HEK293 (cell line): Measurements from ENCODE around the gene FASN.

Experiments
- CTCF ChIA-PET: fragments of 350-600 bp; formaldehyde crosslinking; extraction: SDS; loops from one replicate; lab custom pipeline; 2021; ENCODE audit warnings: antibody characterized with exemption; lab: Yijun Ruan, JAX
- POLR2A ChIA-PET: fragments of 300-600 bp; formaldehyde crosslinking; extraction: SDS; loops from one replicate; lab custom pipeline; 2020; ENCODE audit warnings: antibody characterized with exemption, inconsistent platforms; lab: Yijun Ruan, JAX
- H3K27ac ChIP-seq: fragments of 200-500 bp; sonication (Bioruptor generic); 2 replicates; pipeline ENCODE4 v1.5.1; 2014; ENCODE audit warnings: low read depth, low read length, control low read depth, inconsistent platforms; ENCODE audit errors: extremely low read depth
- H3K36me3 ChIP-seq, 2 experiments: fragments of 200-500 bp in 1 of 2; sonication (Bioruptor generic) in 1 of 2; 1 replicate in 1 of 2; 2 replicates in 1 of 2; pipeline ENCODE4 v1.5.1; 2014 to 2017; ENCODE audit warnings: inconsistent platforms in 2 of 2, low read length in 2 of 2; ENCODE audit not compliant: control insufficient read depth in 2 of 2, insufficient read depth in 1 of 2
- H3K4me1 ChIP-seq: fragments of 200-500 bp; sonication (Bioruptor generic); 2 replicates; pipeline ENCODE4 v1.5.1; 2014; ENCODE audit warnings: mild to moderate bottlenecking, low read length, inconsistent platforms; ENCODE audit not compliant: control insufficient read depth, insufficient read depth
- H3K4me3 ChIP-seq: 2 replicates; pipeline ENCODE4 v1.5.1; 2011; ENCODE audit warnings: low read depth, mild to moderate bottlenecking, control low read depth, low read length, moderate library complexity
- H3K9me3 ChIP-seq: fragments of 200-500 bp; sonication (Bioruptor generic); 2 replicates; pipeline ENCODE4 v1.5.1; 2014; ENCODE audit warnings: low read depth, low read length, inconsistent platforms; ENCODE audit not compliant: control insufficient read depth, insufficient read depth
- AEBP2 ChIP-seq: fragments of 450-650 bp; formaldehyde crosslinking; IDR thresholded peaks from 2 replicates; pipeline ENCODE4 v1.5.1; 2016; ENCODE audit warnings: missing biosample characterization, missing genetic modification characterization, borderline replicate concordance
- GLIS2 ChIP-seq: fragments of 450-650 bp; formaldehyde crosslinking; IDR thresholded peaks from 2 replicates; pipeline ENCODE4 v1.5.1; 2016; ENCODE audit warnings: missing biosample characterization, missing genetic modification characterization
- KLF8 ChIP-seq: fragments of 450-650 bp; formaldehyde crosslinking; IDR thresholded peaks from 2 replicates; pipeline ENCODE4 v1.5.1; 2016; ENCODE audit warnings: missing biosample characterization, missing genetic modification characterization
- OSR2 ChIP-seq: fragments of 450-650 bp; formaldehyde crosslinking; IDR thresholded peaks from 2 replicates; pipeline ENCODE4 v1.5.1; 2016; ENCODE audit warnings: missing biosample characterization, missing genetic modification characterization
- PATZ1 ChIP-seq: fragments of 450-650 bp; formaldehyde crosslinking; IDR thresholded peaks from 2 replicates; pipeline ENCODE4 v1.5.1; 2016; ENCODE audit warnings: missing biosample characterization, missing genetic modification characterization
- SP3 ChIP-seq: fragments of 450-650 bp; formaldehyde crosslinking; IDR thresholded peaks from 2 replicates; pipeline ENCODE4 v1.5.1; 2016; ENCODE audit warnings: missing biosample characterization, missing genetic modification characterization
- TRIM28 ChIP-seq: IDR thresholded peaks from 2 replicates; pipeline ENCODE4 v1.6.1; 2011; ENCODE audit warnings: low read length, control low read depth, borderline replicate concordance
- ZBTB17 ChIP-seq: fragments of 450-650 bp; formaldehyde crosslinking; IDR thresholded peaks from 2 replicates; pipeline ENCODE4 v1.5.1; 2016; ENCODE audit warnings: missing biosample characterization, missing genetic modification characterization
- ZBTB20 ChIP-seq: fragments of 450-650 bp; formaldehyde crosslinking; IDR thresholded peaks from 2 replicates; pipeline ENCODE4 v1.5.1; 2016; ENCODE audit warnings: missing biosample characterization, missing genetic modification characterization
- ZBTB26 ChIP-seq: fragments of 450-650 bp; formaldehyde crosslinking; optimal IDR thresholded peaks from 2 replicates; pipeline ENCODE3; 2016; ENCODE audit warnings: missing biosample characterization, mild to moderate bottlenecking, missing genetic modification characterization
- ZFP69B ChIP-seq: fragments of 450-650 bp; formaldehyde crosslinking; IDR thresholded peaks from 2 replicates; pipeline ENCODE4 v1.5.1; 2016; ENCODE audit warnings: missing biosample characterization, missing genetic modification characterization
- ZNF335 ChIP-seq: fragments of 450-650 bp; formaldehyde crosslinking; conservative IDR thresholded peaks from 2 replicates; pipeline ENCODE4 v1.5.1; 2016; ENCODE audit warnings: missing biosample characterization, missing genetic modification characterization
- ZNF362 ChIP-seq: fragments of 450-650 bp; formaldehyde crosslinking; IDR thresholded peaks from 2 replicates; pipeline ENCODE4 v1.5.1; 2016; ENCODE audit warnings: missing biosample characterization, missing genetic modification characterization
- ZNF398 ChIP-seq: fragments of 450-650 bp; formaldehyde crosslinking; IDR thresholded peaks from 2 replicates; pipeline ENCODE4 v1.5.1; 2017; ENCODE audit warnings: missing biosample characterization, missing genetic modification characterization
- ZNF48 ChIP-seq: fragments of 450-650 bp; formaldehyde crosslinking; IDR thresholded peaks from 2 replicates; pipeline ENCODE4 v1.5.1; 2016; ENCODE audit warnings: missing biosample characterization, missing genetic modification characterization
- ZNF518A ChIP-seq: fragments of 450-650 bp; formaldehyde crosslinking; conservative IDR thresholded peaks from 2 replicates; pipeline ENCODE4 v1.5.1; 2016; ENCODE audit warnings: low read depth, missing biosample characterization, missing genetic modification characterization
- ZNF596 ChIP-seq: fragments of 450-650 bp; IDR thresholded peaks from 2 replicates; pipeline ENCODE4 v1.5.0; 2018; ENCODE audit warnings: missing biosample characterization, mild to moderate bottlenecking, missing genetic modification characterization, moderate library complexity
- ZNF600 ChIP-seq: fragments of 450-650 bp; formaldehyde crosslinking; IDR thresholded peaks from 2 replicates; pipeline ENCODE4 v1.5.1; 2016; ENCODE audit warnings: missing biosample characterization, missing genetic modification characterization
- ZNF645 ChIP-seq: fragments of 450-650 bp; formaldehyde crosslinking; IDR thresholded peaks from 2 replicates; pipeline ENCODE4; 2016; ENCODE audit warnings: missing biosample characterization, missing genetic modification characterization
- ZNF76 ChIP-seq: fragments of 450-650 bp; formaldehyde crosslinking; IDR thresholded peaks from 2 replicates; pipeline ENCODE4; 2016; ENCODE audit warnings: low read depth, missing biosample characterization, missing genetic modification characterization, borderline replicate concordance
- ZNF785 ChIP-seq: fragments of 450-650 bp; formaldehyde crosslinking; IDR thresholded peaks from 2 replicates; pipeline ENCODE4 v1.5.1; 2016; ENCODE audit warnings: missing biosample characterization, missing genetic modification characterization

Gene FASN

GRCh38 chr17:82051776-82052637 lies 46.0 kb downstream of the FASN start, which contains the start of the genes GPS1 and RFNG:
TSS of gene GPS1 (plus strand) at chr17:82051898. CDS start at chr17:82051932, 34 bp downstream.
TSS of gene RFNG (minus strand) at chr17:82051811. CDS start at chr17:82051766, 45 bp downstream.
- H3K36me3 ChIP-seq = peaks cover 0 to 78% of the 10 kb centered on the region in 2 experiments; a peak in 2 of 3 replicates
- CTCF ChIA-PET = interaction anchor here (0.5 to 0.7 kb wide), 3 partner anchors 14 to 145 kb away, joined by 3 read pairs; partner anchors contain the start of gene DCXR
- peaks cover 7% of the 10 kb centered on the region for H3K4me1 ChIP-seq
- POLR2A ChIA-PET = interaction anchor here (0.5 to 14.2 kb wide), 9 partner anchors 10 to 244 kb away, joined by 3 to 96 read pairs (median 4); partner anchors contain the start of genes DCXR, DUS1L, FASN and RAC3
- peak within 1 kb of the TSS; percentile 83 for H3K4me3 ChIP-seq
- H3K27ac ChIP-seq = peak within 1 kb of the TSS; percentile 73
- no peaks in the 10 kb centered on the region for H3K9me3 ChIP-seq
- TF ChIP-seq ZNF645 (tag by site-specific recombination) (peak; percentile 27; the same call in 1 of the 2 replicates), KLF8 (tag by site-specific recombination) (peak; percentile 20; the same call in 1 of the 2 replicates), ZBTB17 (tag by site-specific recombination) (0 out of 2 replicates have a peak, but pooled peaks have one; percentile 14), ZNF362 (tag by site-specific recombination) (no peak), ZBTB20 (tag by site-specific recombination) (peak; percentile 41; the same call in 1 of the 2 replicates), ZNF785 (tag by site-specific recombination) (no peak), ZNF48 (tag by site-specific recombination) (no peak), ZNF398 (tag by site-specific recombination) (no peak), ZNF518A (tag by site-specific recombination) (peak; percentile 31; the same call in 1 of the 2 replicates), ZBTB26 (tag by site-specific recombination) (peak; percentile 66), ZNF335 (tag by site-specific recombination) (peak; percentile 44), ZNF600 (peak; percentile 50; the same call in 1 of the 2 replicates), SP3 (tag by site-specific recombination) (peak; percentile 37; the same call in 1 of the 2 replicates), PATZ1 (tag by site-specific recombination) (peak; percentile 71; the same call in 1 of the 2 replicates), AEBP2 (tag by site-specific recombination) (no peak), ZNF596 (no peak), OSR2 (tag by site-specific recombination) (no peak), ZFP69B (tag by site-specific recombination) (peak; percentile 57; the same call in 1 of the 2 replicates), TRIM28 (no peak), GLIS2 (tag by site-specific recombination) (peak; percentile 76), ZNF76 (tag by site-specific recombination) (0 out of 2 replicates have a peak, but pooled peaks have one; percentile 25)
